ENCODE data around the gene BPGM.

Gene BPGM

DNA sequence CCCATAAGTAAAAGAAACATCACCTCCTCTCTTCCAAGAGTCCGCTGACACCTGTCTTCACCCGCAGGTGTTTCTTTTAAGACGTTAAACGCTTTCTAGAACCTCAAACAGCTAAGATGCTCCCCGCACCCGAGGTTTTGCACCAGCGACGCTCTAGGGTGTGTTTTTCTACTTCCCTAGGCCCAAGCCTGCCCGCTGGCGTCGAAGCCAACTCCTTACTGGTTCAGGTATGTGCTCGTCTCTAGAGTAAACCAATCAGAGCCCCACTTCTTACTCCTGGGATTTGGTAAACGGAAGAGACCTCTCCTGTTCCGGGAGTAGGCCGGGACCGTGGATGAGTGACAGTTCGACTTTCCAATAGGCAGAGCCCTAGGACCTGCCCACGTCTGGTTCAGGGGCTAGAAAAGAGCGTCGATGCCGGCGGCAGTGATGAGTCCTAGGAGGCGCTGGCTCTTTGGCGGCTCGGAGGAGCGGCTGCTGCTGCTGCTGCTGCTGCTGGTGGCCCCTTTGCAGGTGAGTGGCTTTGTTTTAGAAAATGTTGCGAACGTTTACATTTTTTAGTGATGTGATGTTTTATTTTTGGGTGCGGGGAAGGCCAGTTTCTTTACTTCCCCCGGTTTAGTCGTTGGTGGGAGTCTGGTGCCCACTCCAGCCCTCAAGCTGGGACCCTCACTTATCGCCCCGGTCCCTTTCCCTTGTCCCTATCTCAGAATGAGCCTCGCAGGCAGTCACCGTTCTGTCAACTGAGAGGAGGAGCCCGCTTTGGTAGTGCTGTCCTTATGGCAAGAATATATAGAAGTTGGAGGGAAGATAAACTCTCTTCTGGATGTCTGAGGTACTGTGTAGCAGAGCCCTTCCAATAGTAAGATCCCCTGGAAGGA lies at the start of gene BPGM:
BPGM (plus strand) TSS at position 429 of the 881 bp plus-strand sequence. CDS start 14,655 bp downstream, outside the sequence.
- no peaks in the 10 kb centered on the region for H3K36me3 ChIP-seq (ENCODE audit: control insufficient read depth in 2 of 2, insufficient read depth in 1 of 2, low read length in 2 of 2)
- no peaks in the 10 kb centered on the region for H3K4me1 ChIP-seq (ENCODE audit: control insufficient read depth, insufficient read depth, low read length)
- H3K4me3 ChIP-seq (ENCODE audit: low read depth, low read length) = peak within 1 kb of the TSS; percentile 64
- ChIA-PET POLR2A (interaction anchor here (0.8 to 2.5 kb wide), 8 partner anchors 10 to 524 kb away, joined by 3 to 10 read pairs (median 4); partner anchors contain the start of gene CYREN), CTCF (interaction anchor here (0.5 to 4.5 kb wide), 14 partner anchors 10 to 520 kb away, joined by 3 to 33 read pairs (median 4); no protein-coding TSS in a partner anchor)
- H3K9me3 ChIP-seq (ENCODE audit: control insufficient read depth, insufficient read depth, low read depth, low read length) = no peaks in the 10 kb centered on the region
- no peak within 1 kb of the TSS; the same call in 1 of the 2 replicates for H3K27ac ChIP-seq (ENCODE audit: extremely low read depth, low read depth, low read length)
- TF ChIP-seq YY1 (tag by site-specific recombination; IDR thresholded peaks at IDR 0.05) (no peak), KLF16 (tag by site-specific recombination; IDR thresholded peaks at IDR 0.05) (peak; percentile 49; the same call in 1 of the 2 replicates), ZNF76 (tag by site-specific recombination; IDR thresholded peaks at IDR 0.05; ENCODE audit: borderline replicate concordance, low read depth) (peak; percentile 28; the same call in 1 of the 2 replicates), ZNF768 (tag by site-specific recombination; IDR thresholded peaks at IDR 0.05) (no peak), ZNF530 (tag by site-specific recombination; IDR thresholded peaks at IDR 0.05; ENCODE audit: low read depth) (no peak), ZNF501 (tag by site-specific recombination; IDR thresholded peaks at IDR 0.05) (peak; percentile 50; the same call in 1 of the 2 replicates), ZBTB7A (tag by site-specific recombination; IDR thresholded peaks at IDR 0.05; ENCODE audit: low read depth) (0 out of 2 replicates have a peak, but pooled peaks have one; percentile 27), ZBTB17 (tag by site-specific recombination; IDR thresholded peaks at IDR 0.05) (peak; percentile 97), SP3 (tag by site-specific recombination; IDR thresholded peaks at IDR 0.05) (peak; percentile 77), ZNF571 (tag by site-specific recombination; IDR thresholded peaks at IDR 0.05) (no peak), ZNF2 (tag by site-specific recombination; IDR thresholded peaks at IDR 0.05) (peak; percentile 36; the same call in 1 of the 2 replicates), ZNF830 (tag by site-specific recombination; IDR thresholded peaks at IDR 0.05; ENCODE audit: low read depth) (no peak), SP2 (tag by site-specific recombination; IDR thresholded peaks at IDR 0.05) (peak; percentile 98), ZNF843 (tag by site-specific recombination; IDR thresholded peaks at IDR 0.05) (no peak), KLF1 (tag by site-specific recombination; IDR thresholded peaks at IDR 0.05) (no peak), ZNF324 (tag by site-specific recombination; IDR thresholded peaks at IDR 0.05) (0 out of 2 replicates have a peak, but pooled peaks have one; percentile 22), SCRT1 (tag by site-specific recombination; IDR thresholded peaks at IDR 0.05; ENCODE audit: borderline replicate concordance) (no peak), SP7 (tag by site-specific recombination; IDR thresholded peaks at IDR 0.05) (peak; percentile 49; the same call in 1 of the 2 replicates), KLF9 (tag by site-specific recombination; IDR thresholded peaks at IDR 0.05; ENCODE audit: low read depth) (0 out of 2 replicates have a peak, but pooled peaks have one; percentile 10), ZNF138 (tag by site-specific recombination; IDR thresholded peaks at IDR 0.05; ENCODE audit: borderline replicate concordance) (no peak)
- TF ChIP-seq, protein P1, sequence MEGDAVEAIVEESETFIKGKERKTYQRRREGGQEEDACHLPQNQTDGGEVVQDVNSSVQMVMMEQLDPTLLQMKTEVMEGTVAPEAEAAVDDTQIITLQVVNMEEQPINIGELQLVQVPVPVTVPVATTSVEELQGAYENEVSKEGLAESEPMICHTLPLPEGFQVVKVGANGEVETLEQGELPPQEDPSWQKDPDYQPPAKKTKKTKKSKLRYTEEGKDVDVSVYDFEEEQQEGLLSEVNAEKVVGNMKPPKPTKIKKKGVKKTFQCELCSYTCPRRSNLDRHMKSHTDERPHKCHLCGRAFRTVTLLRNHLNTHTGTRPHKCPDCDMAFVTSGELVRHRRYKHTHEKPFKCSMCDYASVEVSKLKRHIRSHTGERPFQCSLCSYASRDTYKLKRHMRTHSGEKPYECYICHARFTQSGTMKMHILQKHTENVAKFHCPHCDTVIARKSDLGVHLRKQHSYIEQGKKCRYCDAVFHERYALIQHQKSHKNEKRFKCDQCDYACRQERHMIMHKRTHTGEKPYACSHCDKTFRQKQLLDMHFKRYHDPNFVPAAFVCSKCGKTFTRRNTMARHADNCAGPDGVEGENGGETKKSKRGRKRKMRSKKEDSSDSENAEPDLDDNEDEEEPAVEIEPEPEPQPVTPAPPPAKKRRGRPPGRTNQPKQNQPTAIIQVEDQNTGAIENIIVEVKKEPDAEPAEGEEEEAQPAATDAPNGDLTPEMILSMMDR (tag by site-specific recombination; IDR thresholded peaks at IDR 0.05) = peak; percentile 75; the same call in 1 of the 2 replicates
- TF ChIP-seq, protein P2, sequence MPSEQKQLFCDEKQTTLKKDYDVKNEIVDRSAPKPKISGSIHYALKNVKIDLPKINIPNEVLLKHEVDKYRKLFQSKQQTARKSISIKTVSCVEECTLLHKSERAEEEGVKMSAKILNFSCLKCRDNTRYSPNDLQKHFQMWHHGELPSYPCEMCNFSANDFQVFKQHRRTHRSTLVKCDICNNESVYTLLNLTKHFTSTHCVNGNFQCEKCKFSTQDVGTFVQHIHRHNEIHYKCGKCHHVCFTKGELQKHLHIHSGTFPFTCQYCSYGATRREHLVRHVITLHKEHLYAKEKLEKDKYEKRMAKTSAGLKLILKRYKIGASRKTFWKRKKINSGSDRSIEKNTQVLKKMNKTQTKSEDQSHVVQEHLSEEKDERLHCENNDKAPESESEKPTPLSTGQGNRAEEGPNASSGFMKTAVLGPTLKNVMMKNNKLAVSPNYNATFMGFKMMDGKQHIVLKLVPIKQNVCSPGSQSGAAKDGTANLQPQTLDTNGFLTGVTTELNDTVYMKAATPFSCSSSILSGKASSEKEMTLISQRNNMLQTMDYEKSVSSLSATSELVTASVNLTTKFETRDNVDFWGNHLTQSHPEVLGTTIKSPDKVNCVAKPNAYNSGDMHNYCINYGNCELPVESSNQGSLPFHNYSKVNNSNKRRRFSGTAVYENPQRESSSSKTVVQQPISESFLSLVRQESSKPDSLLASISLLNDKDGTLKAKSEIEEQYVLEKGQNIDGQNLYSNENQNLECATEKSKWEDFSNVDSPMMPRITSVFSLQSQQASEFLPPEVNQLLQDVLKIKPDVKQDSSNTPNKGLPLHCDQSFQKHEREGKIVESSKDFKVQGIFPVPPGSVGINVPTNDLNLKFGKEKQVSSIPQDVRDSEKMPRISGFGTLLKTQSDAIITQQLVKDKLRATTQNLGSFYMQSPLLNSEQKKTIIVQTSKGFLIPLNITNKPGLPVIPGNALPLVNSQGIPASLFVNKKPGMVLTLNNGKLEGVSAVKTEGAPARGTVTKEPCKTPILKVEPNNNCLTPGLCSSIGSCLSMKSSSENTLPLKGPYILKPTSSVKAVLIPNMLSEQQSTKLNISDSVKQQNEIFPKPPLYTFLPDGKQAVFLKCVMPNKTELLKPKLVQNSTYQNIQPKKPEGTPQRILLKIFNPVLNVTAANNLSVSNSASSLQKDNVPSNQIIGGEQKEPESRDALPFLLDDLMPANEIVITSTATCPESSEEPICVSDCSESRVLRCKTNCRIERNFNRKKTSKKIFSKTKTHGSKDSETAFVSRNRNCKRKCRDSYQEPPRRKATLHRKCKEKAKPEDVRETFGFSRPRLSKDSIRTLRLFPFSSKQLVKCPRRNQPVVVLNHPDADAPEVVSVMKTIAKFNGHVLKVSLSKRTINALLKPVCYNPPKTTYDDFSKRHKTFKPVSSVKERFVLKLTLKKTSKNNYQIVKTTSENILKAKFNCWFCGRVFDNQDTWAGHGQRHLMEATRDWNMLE (tag by site-specific recombination; conservative IDR thresholded peaks at IDR 0.05; ENCODE audit: low read depth) = peak; percentile 85
- TF ChIP-seq, protein P3, sequence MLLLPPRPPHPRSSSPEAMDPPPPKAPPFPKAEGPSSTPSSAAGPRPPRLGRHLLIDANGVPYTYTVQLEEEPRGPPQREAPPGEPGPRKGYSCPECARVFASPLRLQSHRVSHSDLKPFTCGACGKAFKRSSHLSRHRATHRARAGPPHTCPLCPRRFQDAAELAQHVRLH (tag by site-specific recombination; IDR thresholded peaks at IDR 0.05) = peak; percentile 86
- TF ChIP-seq, protein P4, sequence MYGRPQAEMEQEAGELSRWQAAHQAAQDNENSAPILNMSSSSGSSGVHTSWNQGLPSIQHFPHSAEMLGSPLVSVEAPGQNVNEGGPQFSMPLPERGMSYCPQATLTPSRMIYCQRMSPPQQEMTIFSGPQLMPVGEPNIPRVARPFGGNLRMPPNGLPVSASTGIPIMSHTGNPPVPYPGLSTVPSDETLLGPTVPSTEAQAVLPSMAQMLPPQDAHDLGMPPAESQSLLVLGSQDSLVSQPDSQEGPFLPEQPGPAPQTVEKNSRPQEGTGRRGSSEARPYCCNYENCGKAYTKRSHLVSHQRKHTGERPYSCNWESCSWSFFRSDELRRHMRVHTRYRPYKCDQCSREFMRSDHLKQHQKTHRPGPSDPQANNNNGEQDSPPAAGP (tag by site-specific recombination; IDR thresholded peaks at IDR 0.05) = 0 out of 2 replicates have a peak, but pooled peaks have one; percentile 32
- TF ChIP-seq, protein P5, sequence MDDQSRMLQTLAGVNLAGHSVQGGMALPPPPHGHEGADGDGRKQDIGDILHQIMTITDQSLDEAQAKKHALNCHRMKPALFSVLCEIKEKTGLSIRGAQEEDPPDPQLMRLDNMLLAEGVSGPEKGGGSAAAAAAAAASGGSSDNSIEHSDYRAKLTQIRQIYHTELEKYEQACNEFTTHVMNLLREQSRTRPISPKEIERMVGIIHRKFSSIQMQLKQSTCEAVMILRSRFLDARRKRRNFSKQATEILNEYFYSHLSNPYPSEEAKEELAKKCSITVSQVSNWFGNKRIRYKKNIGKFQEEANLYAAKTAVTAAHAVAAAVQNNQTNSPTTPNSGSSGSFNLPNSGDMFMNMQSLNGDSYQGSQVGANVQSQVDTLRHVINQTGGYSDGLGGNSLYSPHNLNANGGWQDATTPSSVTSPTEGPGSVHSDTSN (CRISPR knock-in tag; IDR thresholded peaks at IDR 0.05) = peak; percentile 94
- TF ChIP-seq, protein P6, sequence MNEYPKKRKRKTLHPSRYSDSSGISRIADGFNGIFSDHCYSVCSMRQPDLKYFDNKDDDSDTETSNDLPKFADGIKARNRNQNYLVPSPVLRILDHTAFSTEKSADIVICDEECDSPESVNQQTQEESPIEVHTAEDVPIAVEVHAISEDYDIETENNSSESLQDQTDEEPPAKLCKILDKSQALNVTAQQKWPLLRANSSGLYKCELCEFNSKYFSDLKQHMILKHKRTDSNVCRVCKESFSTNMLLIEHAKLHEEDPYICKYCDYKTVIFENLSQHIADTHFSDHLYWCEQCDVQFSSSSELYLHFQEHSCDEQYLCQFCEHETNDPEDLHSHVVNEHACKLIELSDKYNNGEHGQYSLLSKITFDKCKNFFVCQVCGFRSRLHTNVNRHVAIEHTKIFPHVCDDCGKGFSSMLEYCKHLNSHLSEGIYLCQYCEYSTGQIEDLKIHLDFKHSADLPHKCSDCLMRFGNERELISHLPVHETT (tag by site-specific recombination; IDR thresholded peaks at IDR 0.05) = 0 out of 2 replicates have a peak, but pooled peaks have one; percentile 32

Measured in HEK293 (cell line).